Epithelial cell of prostate (primary cell): Measurements from ENCODE around the gene SLC7A7.
"Not testable (repeated sequence)": the region's sequence is repeated elsewhere in the genome, so short reads cannot be mapped to it uniquely, and the experiment has no call there.

Source experiments
- DNase-seq: peaks from one replicate; pipeline ENCODE4 v3.0.0-alpha.2; 2011; ENCODE audit warnings: low read depth, low spot score
- H3K27ac ChIP-seq: fragments of 450-650 bp; 2 replicates; pipeline ENCODE4 v1.5.1; 2017; ENCODE audit warnings: mild to moderate bottlenecking

SLC7A7 gene

GRCh38 chr14:22822571-22823098 is 7.4 kb upstream of the SLC7A7 start:
- DNase-seq: no peak
- peak overlapping the region; percentile 76 for H3K27ac ChIP-seq

GRCh38 chr14:22822016-22822570 is 6.9 kb upstream of the SLC7A7 start:
- no peak for DNase-seq
- H3K27ac ChIP-seq: peak overlapping the region; percentile 76

- H3K27ac ChIP-seq: no peak overlapping the region
- DNase-seq: no peak
Measured at GRCh38 chr14:22821193-22822015, 6.2 kb upstream of the SLC7A7 start.

- DNase-seq: no peak
- H3K27ac ChIP-seq: no peak overlapping the region
Measured at GRCh38 chr14:22820731-22821130, 5.5 kb upstream of the SLC7A7 start.

- H3K27ac ChIP-seq: no peak overlapping the region
- no peak for DNase-seq
Measured at GRCh38 chr14:22819151-22819988, 4.1 kb upstream of the SLC7A7 start.

GRCh38 chr14:22814373-22814772 is 862 bp downstream of the SLC7A7 start:
- no peak for DNase-seq
- H3K27ac ChIP-seq: no peak overlapping the region

- DNase-seq: no peak
- H3K27ac ChIP-seq: no peak overlapping the region
Measured at GRCh38 chr14:22813145-22813544, 2.1 kb downstream of the SLC7A7 start.

- no peak overlapping the region for H3K27ac ChIP-seq
- no peak for DNase-seq
Measured at GRCh38 chr14:22812744-22813143, 2.5 kb downstream of the SLC7A7 start.

- DNase-seq: no peak
- no peak overlapping the region for H3K27ac ChIP-seq
Measured at GRCh38 chr14:22811722-22812121, 3.5 kb downstream of the SLC7A7 start.

GRCh38 chr14:22808388-22809209 is 6.6 kb downstream of the SLC7A7 start:
- H3K27ac ChIP-seq: no peak overlapping the region
- DNase-seq: no peak

- H3K27ac ChIP-seq: no peak overlapping the region
- no peak for DNase-seq
Measured at GRCh38 chr14:22807432-22808087, 7.7 kb downstream of the SLC7A7 start.

GRCh38 chr14:22805235-22805634 is 10.0 kb downstream of the SLC7A7 start:
- DNase-seq, H3K27ac ChIP-seq: not testable (repeated sequence)

- H3K27ac ChIP-seq: no peak overlapping the region
- no peak for DNase-seq
Measured at GRCh38 chr14:22803687-22803974, 11.6 kb downstream of the SLC7A7 start.

- H3K27ac ChIP-seq: no peak overlapping the region
- no peak for DNase-seq
Measured at GRCh38 chr14:22802860-22803686, 12.2 kb downstream of the SLC7A7 start.

- no peak for DNase-seq
- H3K27ac ChIP-seq: no peak overlapping the region
Measured at GRCh38 chr14:22801716-22802115, 13.5 kb downstream of the SLC7A7 start.

GRCh38 chr14:22800346-22800745 is 14.9 kb downstream of the SLC7A7 start:
- no peak for DNase-seq
- no peak overlapping the region for H3K27ac ChIP-seq

- H3K27ac ChIP-seq: no peak overlapping the region
- DNase-seq: no peak
Measured at GRCh38 chr14:22798528-22798927, 16.7 kb downstream of the SLC7A7 start.

GRCh38 chr14:22797017-22797917 is 18.0 kb downstream of the SLC7A7 start:
- no peak for DNase-seq
- H3K27ac ChIP-seq: no peak overlapping the region
